SK-N-SH treated with all-trans-retinoic acid at 6 μM for 48 hours (cell line): ENCODE data around the gene SLC40A1.

Source experiments
- POU6F1 ChIP-seq: fragments of 250-450 bp; sonication (Bioruptor Pico); IDR thresholded peaks from 2 replicates; pipeline ENCODE4 v1.8.0; 2021; ENCODE audit warnings: low read depth, mild to moderate bottlenecking, moderate library complexity, borderline replicate concordance
- ZFP3 ChIP-seq: fragments of 250-450 bp; sonication (Bioruptor Pico); IDR thresholded peaks from 2 replicates; pipeline ENCODE4 v1.5.0; 2020; ENCODE audit warnings: mild to moderate bottlenecking, moderate library complexity
- TF ChIP-seq, protein P1 (sequence below): fragments of 250-450 bp; sonication (Bioruptor Pico); IDR thresholded peaks from 2 replicates; pipeline ENCODE4 v1.8.0; 2020; ENCODE audit warnings: mild to moderate bottlenecking, moderate library complexity, borderline replicate concordance

- TF ChIP-seq ZFP3 (CRISPR knock-in tag): no peak
- TF ChIP-seq, protein P1, sequence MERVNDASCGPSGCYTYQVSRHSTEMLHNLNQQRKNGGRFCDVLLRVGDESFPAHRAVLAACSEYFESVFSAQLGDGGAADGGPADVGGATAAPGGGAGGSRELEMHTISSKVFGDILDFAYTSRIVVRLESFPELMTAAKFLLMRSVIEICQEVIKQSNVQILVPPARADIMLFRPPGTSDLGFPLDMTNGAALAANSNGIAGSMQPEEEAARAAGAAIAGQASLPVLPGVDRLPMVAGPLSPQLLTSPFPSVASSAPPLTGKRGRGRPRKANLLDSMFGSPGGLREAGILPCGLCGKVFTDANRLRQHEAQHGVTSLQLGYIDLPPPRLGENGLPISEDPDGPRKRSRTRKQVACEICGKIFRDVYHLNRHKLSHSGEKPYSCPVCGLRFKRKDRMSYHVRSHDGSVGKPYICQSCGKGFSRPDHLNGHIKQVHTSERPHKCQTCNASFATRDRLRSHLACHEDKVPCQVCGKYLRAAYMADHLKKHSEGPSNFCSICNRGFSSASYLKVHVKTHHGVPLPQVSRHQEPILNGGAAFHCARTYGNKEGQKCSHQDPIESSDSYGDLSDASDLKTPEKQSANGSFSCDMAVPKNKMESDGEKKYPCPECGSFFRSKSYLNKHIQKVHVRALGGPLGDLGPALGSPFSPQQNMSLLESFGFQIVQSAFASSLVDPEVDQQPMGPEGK (CRISPR knock-in tag): no peak
- no peak for TF ChIP-seq POU6F1
These were observed 340 bp downstream of the SLC40A1 start for GRCh38 chr2:189580241-189580651.
